Stomach (tissue), 4 donors: ENCODE measurements around the gene CADPS.

ENCODE experiments used
- CTCF ChIP-seq, 7 experiments: fragments of 450-650 bp in 4 of 7; fragments of 200-600 bp in 3 of 7; sonication (generic) in 3 of 7; IDR thresholded peaks; one replicate each; pipeline ENCODE4 v1.5.1; 2016 to 2019; ENCODE audit warnings: antibody characterized with exemption in 7 of 7, control low read depth in 2 of 7, mild to moderate bottlenecking in 1 of 7
- EP300 ChIP-seq: sonication (generic); formaldehyde crosslinking; IDR thresholded peaks from one replicate; pipeline ENCODE4 v1.6.1; 2017; ENCODE audit warnings: antibody characterized with exemption
- POLR2A ChIP-seq, 4 donors: fragments of 450-650 bp; IDR thresholded peaks; one replicate each; pipeline ENCODE4 v1.6.1; 2016; ENCODE audit warnings: antibody characterized with exemption in 4 of 4, control low read depth in 2 of 4, mild to moderate bottlenecking in 1 of 4, moderate library complexity in 1 of 4
- POLR2AphosphoS5 ChIP-seq, 3 donors: sonication (generic); formaldehyde crosslinking; IDR thresholded peaks; one replicate each; pipeline ENCODE4 v1.6.1; 2016; ENCODE audit warnings: antibody characterized with exemption in 3 of 3

GRCh38 chr3:62839748-62840147 is 35.5 kb downstream of the CADPS start:
- TF ChIP-seq POLR2AphosphoS5 (IDR thresholded peaks at IDR 0.05), result no peak
- TF ChIP-seq CTCF (IDR thresholded peaks at IDR 0.05), result no peak
- no peak for TF ChIP-seq POLR2A (IDR thresholded peaks at IDR 0.05)
- no peak for TF ChIP-seq EP300
